ENCODE measurements around the gene LINGO1.

LINGO1 gene

GRCh38 chr15:77613814-77614213 is 18.9 kb downstream of the LINGO1 start:
- DNase-seq: no peak

DNA sequence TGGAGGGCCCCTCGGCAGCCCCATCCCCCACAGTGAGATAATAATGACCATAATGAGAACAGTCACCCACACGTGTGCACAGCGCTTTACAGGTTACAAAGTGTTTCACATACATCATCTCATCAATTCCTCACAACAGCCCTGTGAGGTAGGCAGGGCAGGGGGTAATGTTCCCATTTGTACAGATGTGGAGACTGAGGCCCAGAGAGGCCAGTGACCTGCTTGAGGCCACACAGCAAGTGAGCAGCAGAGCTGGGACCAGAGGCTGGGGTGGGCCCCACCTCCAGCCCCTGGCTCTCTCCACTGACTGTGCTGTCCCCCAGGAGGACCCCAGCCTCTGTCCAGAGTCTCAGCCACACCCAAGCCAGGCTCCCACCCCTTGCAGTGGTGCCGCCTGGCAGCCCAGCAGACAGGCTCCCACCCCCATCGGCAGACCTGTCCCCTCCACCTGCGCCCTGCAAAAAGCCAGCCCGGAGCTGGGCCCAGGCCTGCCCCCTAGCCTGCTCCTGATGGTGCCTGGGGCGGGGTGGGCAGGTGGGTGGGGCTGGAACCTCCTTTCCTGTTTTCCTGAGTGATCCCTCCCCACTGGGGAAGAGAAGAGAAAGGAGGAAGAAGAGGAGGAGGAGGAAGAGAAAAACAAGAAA is 19.6 kb downstream of the LINGO1 start:
- DNase-seq: no peak

DNA sequence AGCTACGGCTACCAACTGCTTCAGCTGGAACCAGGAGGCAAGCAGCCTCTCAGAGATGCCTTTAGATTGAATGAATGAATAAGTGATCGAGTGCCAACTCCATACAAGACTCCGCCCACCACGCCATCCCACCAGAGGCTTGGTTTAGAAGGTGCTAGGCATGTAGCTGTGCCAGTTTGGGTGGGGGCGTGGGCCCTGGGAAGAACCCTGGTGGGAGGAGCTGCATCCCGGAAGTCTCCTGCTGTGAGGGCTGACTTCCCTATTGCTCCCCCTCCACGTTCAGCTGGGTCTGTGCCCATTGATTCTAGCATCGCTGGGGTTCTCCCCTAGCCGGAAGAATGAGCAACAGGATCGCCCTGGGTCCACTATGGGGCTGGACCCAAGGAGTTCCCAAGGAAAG is 20.9 kb downstream of the LINGO1 start:
- no peak for DNase-seq

DNA sequence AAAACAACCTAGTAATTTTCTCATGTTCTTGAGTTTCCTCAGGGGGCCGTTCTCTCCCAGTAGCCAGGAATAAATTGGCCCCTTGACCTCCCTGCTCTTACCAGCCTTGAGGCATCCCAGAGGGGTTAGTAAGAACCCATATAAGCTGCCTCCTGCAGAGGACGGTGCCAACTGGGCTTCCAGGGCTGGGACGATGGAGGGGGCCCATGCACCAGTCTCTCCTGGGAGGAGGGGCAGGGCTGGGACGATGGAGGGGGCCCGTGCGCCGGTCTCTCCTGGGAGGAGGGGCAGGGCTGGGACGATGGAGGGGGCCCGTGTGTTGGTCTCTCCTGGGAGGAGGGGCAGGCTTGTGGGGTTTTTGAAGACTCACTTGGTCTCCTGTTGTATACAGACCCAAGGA is 22.0 kb downstream of the LINGO1 start:
- DNase-seq: no peak

DNA sequence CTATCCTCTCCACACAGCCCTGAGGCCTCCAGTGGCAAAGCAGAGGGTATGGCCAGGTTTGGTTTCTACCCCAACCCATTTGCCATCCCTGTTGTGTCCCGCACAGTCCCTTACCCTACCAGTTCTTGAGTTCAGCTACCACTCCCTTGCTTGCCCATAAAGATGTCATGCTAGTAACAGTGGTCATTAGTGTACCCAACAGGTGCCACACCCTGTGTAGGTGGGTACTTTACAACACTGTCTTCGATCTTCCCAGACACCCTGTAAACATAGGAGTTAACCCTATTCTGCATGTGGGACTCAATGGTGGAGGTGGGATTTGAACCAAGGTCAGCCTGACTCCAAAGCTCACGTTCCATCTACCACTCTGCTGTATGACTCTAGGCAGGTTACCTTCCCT is 23.2 kb downstream of the LINGO1 start:
- no peak for DNase-seq

DNA sequence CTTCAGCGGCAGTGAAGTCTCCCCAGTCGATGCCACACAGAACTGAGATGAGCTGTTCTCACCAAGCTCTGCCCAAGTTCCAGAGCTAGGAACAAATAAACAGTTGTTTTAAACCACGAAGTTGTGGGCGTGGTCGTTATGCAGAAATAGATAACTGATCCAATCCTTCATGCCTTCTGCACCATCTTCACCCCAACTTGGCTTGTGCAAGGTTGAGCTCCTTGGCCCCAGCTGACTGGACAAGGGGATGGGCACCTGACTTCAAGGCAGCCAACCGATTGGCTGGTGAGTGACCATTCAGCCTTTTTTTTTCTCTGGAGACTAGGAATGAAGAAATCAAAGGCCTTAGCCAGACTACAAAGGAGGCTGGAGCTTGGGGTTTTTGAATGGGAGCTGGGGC is 23.9 kb downstream of the LINGO1 start:
- DNase-seq: no peak

GRCh38 chr15:77607894-77608261 is 24.8 kb downstream of the LINGO1 start:
- no peak for DNase-seq

- DNase-seq: no peak
Measured at GRCh38 chr15:77607111-77607893, 25.4 kb downstream of the LINGO1 start.

- no peak for DNase-seq
Measured at GRCh38 chr15:77606142-77607034, 26.3 kb downstream of the LINGO1 start.

DNA sequence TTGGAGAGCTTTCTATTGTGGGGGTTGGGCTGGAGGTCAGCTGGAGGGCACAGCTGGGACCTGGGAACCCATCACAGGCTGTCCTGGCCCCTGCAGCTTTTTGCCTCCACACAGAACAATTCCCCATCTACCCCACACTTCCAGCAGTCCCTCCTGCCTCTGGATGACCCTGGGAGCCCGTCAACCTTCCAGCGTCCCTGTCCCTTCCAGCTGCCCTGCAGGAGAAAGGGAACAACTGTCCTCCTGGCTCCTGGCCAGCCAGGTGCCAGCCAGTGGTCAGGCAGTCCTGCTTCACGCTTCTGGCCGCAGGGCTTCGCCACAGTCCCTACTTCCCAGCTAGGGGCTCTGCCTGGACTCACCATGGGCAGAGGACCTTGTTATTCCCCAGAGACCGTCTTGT is 27.2 kb downstream of the LINGO1 start:
- no peak for DNase-seq

GRCh38 chr15:77604973-77605372 is 27.7 kb downstream of the LINGO1 start:
- DNase-seq: no peak

DNA sequence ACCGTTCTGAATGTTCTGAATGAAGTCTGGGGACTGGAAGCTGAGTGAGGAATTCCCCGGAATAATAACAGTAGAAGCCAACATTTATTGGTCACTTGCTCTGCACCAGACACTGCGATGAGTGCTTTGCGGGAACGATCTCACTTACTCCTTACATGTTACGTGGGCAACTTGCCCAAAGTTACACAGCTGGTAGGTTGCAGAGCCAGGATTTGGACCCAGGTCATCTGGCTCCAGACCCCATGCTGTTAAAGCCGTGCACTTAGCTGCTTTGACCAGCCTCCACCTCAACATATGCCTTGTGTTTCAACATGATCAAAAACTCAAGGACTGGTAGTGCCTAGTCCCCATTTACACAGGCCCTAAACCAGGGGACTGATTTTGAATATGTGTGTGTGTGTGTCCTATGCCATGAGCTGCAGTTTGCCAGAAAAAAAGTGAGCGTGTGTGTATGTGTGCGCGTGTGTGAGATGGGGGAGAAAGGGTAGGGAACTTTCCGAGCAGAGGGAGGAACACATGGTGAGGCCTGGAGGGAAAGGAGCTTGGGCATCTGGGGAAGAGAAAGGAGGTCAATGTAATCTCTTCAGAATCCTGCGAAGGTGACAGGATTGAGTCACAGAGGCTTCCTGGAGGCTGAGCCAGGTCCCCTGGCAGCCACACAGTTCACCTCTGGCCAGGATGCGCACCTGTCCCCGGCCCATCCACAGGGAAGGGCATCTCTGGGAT is 28.9 kb downstream of the LINGO1 start:
- DNase-seq: no peak

DNA sequence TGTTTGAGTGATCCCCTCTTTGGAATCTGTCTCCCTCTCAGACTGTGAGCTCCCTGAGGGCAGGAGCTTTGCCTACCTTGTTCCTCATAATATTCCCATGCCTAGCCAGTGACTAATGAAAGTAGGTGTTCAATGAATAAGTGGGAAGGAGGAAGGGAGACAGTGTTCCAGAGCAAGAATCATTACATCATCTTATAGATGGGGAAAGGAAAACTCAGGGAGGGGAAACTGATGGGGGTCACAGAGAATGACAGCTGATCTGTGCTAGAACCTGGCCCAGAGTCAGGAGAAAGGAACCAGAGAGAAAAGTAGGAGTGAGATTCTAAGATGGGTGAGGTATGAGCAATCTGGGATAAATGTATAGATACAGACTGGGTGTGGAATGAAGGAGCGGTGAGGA is 29.9 kb downstream of the LINGO1 start:
- no peak for DNase-seq

DNA sequence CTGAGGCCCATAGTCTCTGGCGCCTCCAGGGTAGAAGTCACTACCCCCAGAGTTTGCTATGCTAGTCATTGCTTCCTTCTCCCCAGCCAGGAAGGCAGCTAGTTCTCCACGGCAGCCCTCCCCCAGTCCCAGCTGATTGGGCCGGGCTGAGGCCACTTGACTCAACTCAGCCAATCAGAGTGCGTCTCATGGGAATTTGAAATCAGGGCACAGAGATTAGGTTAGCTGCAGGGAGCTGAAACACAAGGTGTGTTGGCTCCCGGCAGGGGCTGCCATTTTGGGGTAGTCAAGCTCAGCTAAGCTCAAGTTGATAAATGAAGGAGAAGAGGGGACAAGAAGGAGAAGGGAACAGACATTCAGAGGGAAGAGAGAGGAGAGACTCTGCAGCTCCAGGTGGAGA is 32.8 kb downstream of the LINGO1 start:
- DNase-seq: peak; percentile 45

- no peak for DNase-seq
Measured at GRCh38 chr15:77599357-77599756, 33.4 kb downstream of the LINGO1 start.

- DNase-seq: no peak
Measured at GRCh38 chr15:77598644-77599043, 34.1 kb downstream of the LINGO1 start.

- no peak for DNase-seq
Measured at GRCh38 chr15:77597804-77598453, 34.8 kb downstream of the LINGO1 start.

DNA sequence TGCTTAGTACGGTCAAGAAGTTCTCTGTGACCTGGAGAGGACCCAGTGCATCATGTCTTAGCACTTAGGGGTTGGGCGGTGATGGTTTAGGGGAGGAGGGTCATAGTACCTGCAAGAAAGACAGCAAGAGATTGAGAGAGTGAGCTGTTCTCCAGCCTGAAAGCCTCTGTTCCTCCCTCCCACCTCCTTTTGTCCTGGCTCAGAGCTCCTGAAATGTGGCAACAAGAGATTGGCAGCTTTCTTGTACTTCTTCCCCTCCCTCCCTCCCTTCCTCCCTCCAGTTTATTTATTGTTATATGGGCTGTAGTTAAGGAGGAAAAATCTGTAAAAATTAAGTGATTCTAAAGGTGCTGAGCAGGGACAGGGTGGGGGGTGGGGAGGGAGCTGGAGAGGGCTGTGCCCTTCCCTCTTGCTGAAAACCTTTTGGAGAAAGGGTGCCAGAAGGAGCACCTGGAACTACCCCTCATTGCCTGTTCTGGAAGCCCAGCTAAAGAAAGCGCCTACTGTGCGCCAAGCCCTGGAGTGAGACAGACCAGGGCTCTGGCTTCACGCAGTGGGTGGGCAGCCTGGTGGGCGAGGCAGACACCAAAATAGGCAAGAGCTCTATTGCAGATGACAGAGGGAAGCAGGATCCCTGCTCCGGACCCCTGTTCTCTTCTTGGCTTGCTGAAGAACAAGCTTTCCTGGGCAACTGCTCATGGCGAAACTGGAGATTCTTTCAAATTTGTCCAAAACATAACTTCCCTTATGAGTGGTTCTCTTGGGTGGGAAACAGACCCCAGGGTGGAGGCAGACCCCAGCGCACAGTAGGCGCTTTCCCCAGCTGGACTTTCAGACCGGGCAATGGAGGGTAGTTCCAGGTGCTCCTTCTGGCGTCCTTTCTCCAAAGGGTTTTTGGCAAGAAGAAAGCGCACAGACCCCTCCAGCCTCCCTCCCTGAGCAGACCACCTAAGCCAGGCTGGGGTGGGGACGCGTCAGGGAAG is 35.6 kb downstream of the LINGO1 start:
- DNase-seq: no peak

DNA sequence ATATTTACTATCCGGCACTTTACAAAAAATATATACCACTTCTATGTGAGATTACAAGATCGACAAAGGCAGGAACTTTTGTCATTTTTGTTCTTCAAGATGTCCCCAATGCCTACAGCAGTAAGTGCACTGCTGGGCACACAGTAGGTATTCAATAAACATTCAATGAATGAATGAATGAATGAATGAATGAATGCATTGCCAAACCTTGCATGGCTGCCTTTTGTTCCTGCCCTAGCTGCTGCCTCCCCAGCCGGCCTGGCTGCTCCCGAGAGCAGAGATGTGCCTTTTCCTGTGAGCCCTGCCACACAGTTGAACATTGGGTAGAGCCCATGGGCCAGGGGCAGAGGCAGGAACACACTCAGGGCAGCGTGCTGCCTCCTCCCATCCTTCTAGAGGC is 37.5 kb downstream of the LINGO1 start:
- no peak for DNase-seq

GRCh38 chr15:77592758-77593157 is 40.0 kb downstream of the LINGO1 start:
- no peak for DNase-seq

- DNase-seq: no peak
Measured at GRCh38 chr15:77591968-77592613, 40.6 kb downstream of the LINGO1 start.

Measured in NCI-H510A treated with DMSO at 0.1 percent for 48 hours (cell line).